A673 (cell line): ENCODE results near the gene TMEM236. TPM values are rescaled to one million over a fixed set of nuclear protein-coding genes. Genes with fewer than 3 reads are reported as not detected.

Experiments
- BruUV-seq: library from RNA; stranded (reverse); fragments of 400-500 nt; replicated peaks from 2 replicates; lab custom pipeline; 2021; lab: Mats Ljungman, UMichigan
- CTCF ChIA-PET: fragments of 300-600 bp; sonication (Branson Sonifier 250); formaldehyde crosslinking; loops from one replicate; lab custom pipeline; 2022; ENCODE audit warnings: antibody characterized with exemption; lab: Charles Lee
- POLR2A ChIA-PET: fragments of 300-600 bp; sonication (Branson Sonifier 250); formaldehyde crosslinking; loops from one replicate; lab custom pipeline; 2022; ENCODE audit warnings: antibody characterized with exemption; ENCODE audit not compliant: low non-redundant PET; lab: Charles Lee
- DNase-seq: peaks from one replicate; pipeline ENCODE4 v3.0.0-alpha.2; 2015; ENCODE audit warnings: low spot score
- H3K27ac ChIP-seq: fragments of 200-600 bp; sonication (generic); 2 replicates; pipeline ENCODE4 v1.5.1; 2016; ENCODE audit warnings: mixed run types, low read depth, mild to moderate bottlenecking, mixed read lengths, antibody characterized with exemption, low read length; ENCODE audit not compliant: poor library complexity, severe bottlenecking
- H3K27me3 ChIP-seq: fragments of 200-600 bp; sonication (generic); replicated peaks from 2 replicates; pipeline ENCODE4 v1.6.1; 2017; ENCODE audit warnings: mixed run types, low read depth, mild to moderate bottlenecking, mixed read lengths, antibody characterized with exemption, low read length; ENCODE audit not compliant: insufficient read depth, poor library complexity
- H3K36me3 ChIP-seq: fragments of 200-600 bp; sonication (generic); 2 replicates; pipeline ENCODE4 v1.6.1; 2016; ENCODE audit warnings: mixed run types, mild to moderate bottlenecking, mixed read lengths, antibody characterized with exemption, low read length; ENCODE audit not compliant: insufficient read depth, poor library complexity, severe bottlenecking
- H3K4me1 ChIP-seq: fragments of 200-600 bp; sonication (generic); 2 replicates; pipeline ENCODE4 v1.6.1; 2017; ENCODE audit warnings: mixed run types, mild to moderate bottlenecking, mixed read lengths, antibody characterized with exemption, low read length; ENCODE audit not compliant: insufficient read depth, poor library complexity, severe bottlenecking
- H3K4me3 ChIP-seq: fragments of 200-600 bp; sonication (generic); 2 replicates; pipeline ENCODE4 v1.5.1; 2016; ENCODE audit warnings: low read depth, mixed run types, mild to moderate bottlenecking, mixed read lengths, low read length; ENCODE audit not compliant: poor library complexity, severe bottlenecking
- H3K9me3 ChIP-seq: fragments of 200-600 bp; sonication (generic); 2 replicates; pipeline ENCODE4 v1.6.1; 2016; ENCODE audit warnings: mixed run types, low read depth, mild to moderate bottlenecking, mixed read lengths, antibody characterized with exemption, low read length; ENCODE audit not compliant: poor library complexity, severe bottlenecking
- CTCF ChIP-seq: fragments of 300-800, 200-600 bp; sonication (generic); conservative IDR thresholded peaks from 2 replicates; pipeline ENCODE4 v1.5.1; 2017; ENCODE audit warnings: low read depth, mild to moderate bottlenecking, antibody characterized with exemption, low read length, moderate library complexity, mixed read lengths
- EZH2 ChIP-seq: fragments of 200-600 bp; sonication (generic); IDR thresholded peaks from 2 replicates; pipeline ENCODE4 v1.6.1; 2017; ENCODE audit warnings: borderline replicate concordance, low read depth, mild to moderate bottlenecking, mixed read lengths, antibody characterized with exemption, low read length; ENCODE audit not compliant: poor library complexity, severe bottlenecking
- intact Hi-C: fragments of 100-400 bp; cut with micrococcal nuclease; formaldehyde crosslinking; loops from one replicate; pipeline ENCODE4 v1.10.0; 2022; ENCODE audit not compliant: unreplicated experiment
- total RNA-seq: library from RNA; stranded (reverse); gene quantifications from 2 replicates; pipeline ENCODE4 v1.2.3, GENCODE V29; 2021

The TMEM236 gene
- total RNA-seq, 1 experiment from 2014 or later: 0.06 TPM

DNA sequence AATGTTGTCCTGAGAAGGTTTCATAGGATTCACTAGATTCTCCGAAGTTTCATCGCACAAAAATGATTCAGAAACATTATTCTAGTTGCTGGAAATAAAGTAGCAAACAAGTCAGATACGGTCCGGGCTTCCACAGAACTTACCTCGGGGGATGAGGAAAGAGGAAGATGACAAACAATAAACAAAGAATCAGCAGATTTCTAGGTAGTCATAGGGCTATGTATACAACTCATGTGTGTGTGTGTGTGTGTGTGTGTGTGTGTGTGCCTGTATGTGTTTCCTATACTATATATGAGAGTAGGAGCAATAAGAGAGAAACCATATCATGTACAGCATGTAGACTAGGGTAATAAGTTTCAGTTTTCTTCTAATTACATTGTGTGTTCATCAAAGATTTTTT, 16.5 kb downstream of the TMEM236 start:
- POLR2A ChIA-PET: interaction anchor here (0.7 kb wide), 1 partner anchor 187 kb away, joined by 3 read pairs; no protein-coding TSS in a partner anchor
- TF ChIP-seq CTCF (no peak), EZH2 (no peak)
- Histone ChIP-seq H3K36me3 (no peaks in the 10 kb centered on the region), H3K4me1 (no peaks in the 10 kb centered on the region), H3K9me3 (no peaks in the 10 kb centered on the region), H3K4me3 (no peak overlapping the region), H3K27ac (no peak overlapping the region), H3K27me3 (no peaks in the 10 kb centered on the region)
- DNase-seq: no peak
- CTCF ChIA-PET: no interaction called here
- intact Hi-C loops: no loop called here
- BruUV-seq: no TSS peak

DNA sequence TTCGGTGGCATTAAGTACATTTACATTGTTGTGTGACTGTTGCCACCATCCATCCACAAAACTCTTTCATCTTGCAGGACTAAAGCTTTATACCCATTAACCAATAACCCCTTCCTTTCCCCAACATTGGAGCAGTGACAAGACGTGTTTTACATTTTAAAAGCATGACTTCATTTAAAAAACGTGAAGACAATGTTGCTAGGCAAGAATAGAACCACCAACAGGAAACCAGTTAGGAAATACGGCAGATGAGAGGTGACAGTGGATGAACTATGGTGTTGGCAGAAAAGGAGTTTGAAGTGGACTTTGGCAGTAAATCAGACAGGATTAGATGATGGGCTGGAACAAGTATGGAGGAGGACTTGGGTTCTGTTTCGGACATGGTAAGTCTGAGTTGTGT, 17.0 kb downstream of the TMEM236 start:
- TF ChIP-seq CTCF: no peak
- no peak for TF ChIP-seq EZH2
- Histone ChIP-seq H3K4me3 (no peak overlapping the region), H3K36me3 (no peaks in the 10 kb centered on the region), H3K27me3 (no peaks in the 10 kb centered on the region), H3K9me3 (no peaks in the 10 kb centered on the region), H3K4me1 (no peaks in the 10 kb centered on the region), H3K27ac (no peak overlapping the region)
- no peak for DNase-seq
- ChIA-PET CTCF (no interaction called here), POLR2A (no interaction called here)
- BruUV-seq: no TSS peak
- intact Hi-C loops: no loop called here

- no peak overlapping the region for H3K27ac ChIP-seq
- TF ChIP-seq CTCF (no peak), EZH2 (no peak)
- no peaks in the 10 kb centered on the region for H3K27me3 ChIP-seq
- H3K4me3 ChIP-seq: no peak overlapping the region
- H3K36me3 ChIP-seq: no peaks in the 10 kb centered on the region
- intact Hi-C loops: no loop called here
- CTCF ChIA-PET: no interaction called here
- no TSS peak for BruUV-seq
- DNase-seq: no peak
- POLR2A ChIA-PET: no interaction called here
- no peaks in the 10 kb centered on the region for H3K4me1 ChIP-seq
- no peaks in the 10 kb centered on the region for H3K9me3 ChIP-seq
Observed at GRCh38 chr10:17771017-17771416, 19.0 kb downstream of the TMEM236 start.
